Endodermal cell (in vitro differentiated cells): ENCODE results near the gene CALML5. TPM values are rescaled to one million over a fixed set of nuclear protein-coding genes. Genes with fewer than 3 reads are reported as not detected.

Source experiments
- DNase-seq: peaks from one replicate; pipeline ENCODE4 v3.0.0-alpha.2; 2017
- H3K27ac ChIP-seq: 2 replicates; pipeline ENCODE4 v1.5.1; 2013; ENCODE audit warnings: mild to moderate bottlenecking, low read depth, low read length, moderate library complexity
- H3K27me3 ChIP-seq: 2 replicates; pipeline ENCODE4 v1.6.1; 2013; ENCODE audit warnings: mild to moderate bottlenecking, low read length, moderate library complexity; ENCODE audit not compliant: insufficient read depth, control insufficient read depth, poor library complexity, severe bottlenecking
- H3K36me3 ChIP-seq: 2 replicates; pipeline ENCODE4 v1.7.0; 2013; ENCODE audit warnings: mild to moderate bottlenecking, low read length, moderate library complexity; ENCODE audit not compliant: control insufficient read depth, insufficient read depth
- H3K4me1 ChIP-seq: one replicate; pipeline ENCODE4 v1.7.0; 2013; ENCODE audit warnings: low read length; ENCODE audit not compliant: control insufficient read depth, insufficient read depth
- H3K4me3 ChIP-seq: 2 replicates; pipeline ENCODE4 v1.5.1; 2013; ENCODE audit warnings: mild to moderate bottlenecking, low read length, moderate library complexity
- H3K9ac ChIP-seq: 2 replicates; pipeline ENCODE4 v1.6.1; 2013; ENCODE audit warnings: mild to moderate bottlenecking, low read length, moderate library complexity; ENCODE audit not compliant: poor library complexity, severe bottlenecking; ENCODE audit errors: extremely low read depth
- H3K9me3 ChIP-seq: 2 replicates; pipeline ENCODE4 v1.6.1; 2013; ENCODE audit warnings: mild to moderate bottlenecking, low read length, moderate library complexity; ENCODE audit not compliant: control insufficient read depth
- H3K27ac Mint-ChIP-seq: 2 replicates; pipeline ENCODE4 v1.8.0; 2020; ENCODE audit warnings: mixed read lengths
- H3K27me3 Mint-ChIP-seq: 2 replicates; pipeline ENCODE4 v1.8.0; 2021; ENCODE audit warnings: mild to moderate bottlenecking, mixed read lengths; ENCODE audit not compliant: insufficient read depth
- H3K36me3 Mint-ChIP-seq: 2 replicates; pipeline ENCODE4 v1.8.0; 2020; ENCODE audit warnings: low read depth, mixed read lengths
- H3K4me1 Mint-ChIP-seq: 2 replicates; pipeline ENCODE4 v1.8.0; 2020; ENCODE audit warnings: mixed read lengths
- H3K4me3 Mint-ChIP-seq: 2 replicates; pipeline ENCODE4 v1.8.0; 2020; ENCODE audit warnings: mild to moderate bottlenecking, moderate library complexity, mixed read lengths
- H3K9me3 Mint-ChIP-seq: 2 replicates; pipeline ENCODE4 v1.8.0; 2020; ENCODE audit warnings: mild to moderate bottlenecking, mixed read lengths
- WGBS, 2 experiments: methylation state at CpG; one replicate each; pipeline versions ENCODE4 v1.1.5 to v1.1.7; 2013; ENCODE audit warnings: missing lambda C conversion rate in 2 of 2, mixed read lengths in 1 of 2; ENCODE audit not compliant: insufficient coverage in 1 of 2, insufficient read length in 1 of 2; 5-methylcytosine and 5-hydroxymethylcytosine counted together
- total RNA-seq, 2 donors: library from RNA; stranded (reverse); fragmentation: NEBNext Ultra II Directional in 1 of 2; extraction: Animal tissue kit (Norgen Biotek cat#: 25700) in 1 of 2; gene quantifications; 2 replicates in 1 of 2; 3 replicates in 1 of 2; pipeline ENCODE4 v1.2.1, GENCODE V29; 2021
- TF ChIP-seq, protein P1 (sequence below): fragments of 200-600 bp; sonication (generic); conservative IDR thresholded peaks from 2 replicates; pipeline ENCODE4 v1.5.0; 2021; ENCODE audit warnings: antibody characterized with exemption, mild to moderate bottlenecking

The CALML5 gene
- total RNA-seq, 2 donors from 2014 or later, result not detected

DNA sequence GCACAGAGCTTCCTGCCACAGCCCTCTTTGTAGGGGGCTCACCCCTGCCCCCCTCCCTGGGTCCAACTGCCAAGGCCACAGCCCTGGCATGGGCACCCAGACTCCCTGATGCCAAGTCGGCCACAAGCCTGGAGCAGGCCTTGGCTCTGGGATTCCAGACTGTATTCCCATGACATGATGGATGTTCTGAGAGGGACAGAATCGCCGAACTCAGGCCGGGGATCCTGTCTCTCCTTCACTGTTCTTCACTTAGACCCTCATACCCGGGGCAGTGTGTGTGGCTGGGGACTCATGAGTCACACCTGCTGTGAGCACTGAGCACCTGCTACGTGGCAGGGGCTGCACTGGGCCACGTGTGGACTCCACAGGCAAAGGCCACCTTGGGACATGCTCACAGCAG, 7.9 kb downstream of the CALML5 start:
- no peak overlapping the region for H3K27ac ChIP-seq
- H3K36me3 ChIP-seq, result no peaks in the 10 kb centered on the region
- H3K27ac Mint-ChIP-seq, result no peak overlapping the region
- no peaks in the 10 kb centered on the region for H3K9me3 ChIP-seq
- no peak overlapping the region for H3K4me3 ChIP-seq
- no peak for DNase-seq
- peaks cover 3% of the 10 kb centered on the region for H3K4me1 ChIP-seq
- no peak overlapping the region for H3K4me3 Mint-ChIP-seq
- WGBS, 2 experiments, result 90 to 95% methylated on average over 7 of the region's 7 CpGs
- H3K9me3 Mint-ChIP-seq, result peaks cover 14% of the 10 kb centered on the region
- no peaks in the 10 kb centered on the region for H3K36me3 Mint-ChIP-seq
- TF ChIP-seq, protein P1, sequence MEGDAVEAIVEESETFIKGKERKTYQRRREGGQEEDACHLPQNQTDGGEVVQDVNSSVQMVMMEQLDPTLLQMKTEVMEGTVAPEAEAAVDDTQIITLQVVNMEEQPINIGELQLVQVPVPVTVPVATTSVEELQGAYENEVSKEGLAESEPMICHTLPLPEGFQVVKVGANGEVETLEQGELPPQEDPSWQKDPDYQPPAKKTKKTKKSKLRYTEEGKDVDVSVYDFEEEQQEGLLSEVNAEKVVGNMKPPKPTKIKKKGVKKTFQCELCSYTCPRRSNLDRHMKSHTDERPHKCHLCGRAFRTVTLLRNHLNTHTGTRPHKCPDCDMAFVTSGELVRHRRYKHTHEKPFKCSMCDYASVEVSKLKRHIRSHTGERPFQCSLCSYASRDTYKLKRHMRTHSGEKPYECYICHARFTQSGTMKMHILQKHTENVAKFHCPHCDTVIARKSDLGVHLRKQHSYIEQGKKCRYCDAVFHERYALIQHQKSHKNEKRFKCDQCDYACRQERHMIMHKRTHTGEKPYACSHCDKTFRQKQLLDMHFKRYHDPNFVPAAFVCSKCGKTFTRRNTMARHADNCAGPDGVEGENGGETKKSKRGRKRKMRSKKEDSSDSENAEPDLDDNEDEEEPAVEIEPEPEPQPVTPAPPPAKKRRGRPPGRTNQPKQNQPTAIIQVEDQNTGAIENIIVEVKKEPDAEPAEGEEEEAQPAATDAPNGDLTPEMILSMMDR, result no peak
- H3K9ac ChIP-seq, result no peak overlapping the region
- H3K27me3 Mint-ChIP-seq, result peaks cover 8% of the 10 kb centered on the region
- peaks cover 42% of the 10 kb centered on the region for H3K4me1 Mint-ChIP-seq
- H3K27me3 ChIP-seq, result no peaks in the 10 kb centered on the region

DNA sequence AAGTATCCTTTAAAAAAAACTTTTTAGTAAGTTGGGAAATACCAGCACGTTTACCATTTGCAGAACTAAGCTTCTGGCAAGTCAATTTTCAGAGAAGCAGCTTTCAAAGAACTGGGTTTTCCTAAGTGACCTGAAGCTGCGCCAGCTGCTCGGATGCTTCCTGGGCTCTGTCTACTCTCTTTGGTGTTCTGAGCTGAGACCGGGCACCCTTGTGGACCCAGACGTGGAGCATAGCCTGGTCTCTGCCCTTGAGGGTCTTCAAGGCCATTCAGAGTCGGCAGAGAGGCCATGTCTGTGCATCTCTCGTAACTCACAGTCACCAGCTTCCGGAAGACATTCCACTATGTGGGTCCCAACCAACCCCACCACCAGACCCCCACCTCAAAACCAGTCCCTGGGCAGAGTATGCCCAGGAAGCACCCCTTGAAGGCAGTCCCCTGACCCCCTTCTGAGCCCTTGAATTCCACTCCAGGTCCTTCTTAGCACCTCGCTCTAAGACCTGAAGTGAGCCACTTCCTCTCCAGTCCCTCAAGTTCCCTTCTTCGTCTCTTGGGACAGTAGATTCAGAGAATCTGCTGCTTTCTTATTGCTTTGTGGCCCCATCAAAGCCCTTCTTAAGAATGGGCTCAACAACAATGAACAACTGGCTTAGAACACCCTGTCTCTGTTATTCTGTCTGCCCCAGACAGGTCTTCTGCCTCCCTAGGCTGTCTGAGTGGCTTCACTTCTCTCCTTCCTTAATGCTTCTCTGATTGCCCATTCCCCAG, 8.5 kb downstream of the CALML5 start:
- peaks cover 14% of the 10 kb centered on the region for H3K9me3 Mint-ChIP-seq
- H3K36me3 ChIP-seq, result no peaks in the 10 kb centered on the region
- DNase-seq, result no peak
- no peaks in the 10 kb centered on the region for H3K36me3 Mint-ChIP-seq
- no peak overlapping the region for H3K9ac ChIP-seq
- TF ChIP-seq, protein P1, result no peak
- H3K4me1 Mint-ChIP-seq, result peaks cover 47% of the 10 kb centered on the region
- H3K27me3 ChIP-seq, result no peaks in the 10 kb centered on the region
- H3K4me1 ChIP-seq, result peaks cover 3% of the 10 kb centered on the region
- H3K4me3 Mint-ChIP-seq, result no peak overlapping the region
- H3K27ac Mint-ChIP-seq, result no peak overlapping the region
- peaks cover 8% of the 10 kb centered on the region for H3K27me3 Mint-ChIP-seq
- no peak overlapping the region for H3K4me3 ChIP-seq
- whole genome bisulfite sequencing, 2 experiments, result 88 to 94% methylated on average over 5 to 10 of the region's 10 CpGs
- no peak overlapping the region for H3K27ac ChIP-seq
- no peaks in the 10 kb centered on the region for H3K9me3 ChIP-seq

DNA sequence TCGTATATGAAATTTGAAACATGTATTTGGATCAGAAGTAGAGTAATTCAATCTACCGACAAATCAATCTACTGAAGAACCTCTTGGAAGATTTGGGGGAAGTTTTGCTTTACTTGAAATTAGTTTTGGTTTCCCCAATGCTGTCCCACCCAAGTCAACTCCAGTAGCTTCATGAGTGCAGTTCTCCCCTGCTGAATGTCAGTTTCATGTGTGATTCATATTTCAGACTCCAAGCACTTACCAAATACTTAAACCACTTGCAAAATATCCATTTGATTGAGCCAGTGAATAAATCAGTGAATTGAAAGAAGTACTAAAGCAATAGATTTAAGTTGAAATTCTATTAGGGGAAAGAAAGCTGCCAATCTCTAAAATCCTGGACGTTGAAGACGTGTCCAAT, 9.3 kb downstream of the CALML5 start:
- Mint-ChIP-seq H3K9me3 (peaks cover 14% of the 10 kb centered on the region), H3K27me3 (peaks cover 10% of the 10 kb centered on the region), H3K4me3 (no peak overlapping the region), H3K36me3 (no peaks in the 10 kb centered on the region), H3K27ac (no peak overlapping the region), H3K4me1 (peaks cover 50% of the 10 kb centered on the region)
- no peaks in the 10 kb centered on the region for H3K36me3 ChIP-seq
- peaks cover 3% of the 10 kb centered on the region for H3K4me1 ChIP-seq
- TF ChIP-seq, protein P1, result no peak
- no peak for DNase-seq
- H3K4me3 ChIP-seq, result no peak overlapping the region
- no peaks in the 10 kb centered on the region for H3K27me3 ChIP-seq
- H3K27ac ChIP-seq, result no peak overlapping the region
- no peaks in the 10 kb centered on the region for H3K9me3 ChIP-seq
- WGBS, 2 experiments, result 83 to 92% methylated on average over 1 to 4 of the region's 4 CpGs
- H3K9ac ChIP-seq, result no peak overlapping the region
